OCI-LY3 (cell line): Measurements from ENCODE around the gene DEFB129.
"Not testable (repeated sequence)": the region's sequence is repeated elsewhere in the genome, so short reads cannot be mapped to it uniquely, and the experiment has no call there.

Source experiments
- H2AFZ ChIP-seq: fragments of 200-600, 300-600 bp; shearing (Covaris generic); 2 replicates; pipeline ENCODE4 v1.6.0; 2014; ENCODE audit warnings: antibody characterized with exemption, low read depth, low read length
- H3K27ac ChIP-seq: fragments of 200-600, 300-600 bp; sonication (generic); 2 replicates; pipeline ENCODE4 v1.5.1; 2014; ENCODE audit warnings: mild to moderate bottlenecking, low read length, moderate library complexity, mixed read lengths
- H3K27me3 ChIP-seq: fragments of 200-600, 300-600 bp; sonication (generic); 2 replicates; pipeline ENCODE4 v1.6.1; 2014; ENCODE audit warnings: low read depth, low read length, mixed read lengths
- H3K36me3 ChIP-seq: fragments of 200-600, 300-600 bp; sonication (generic); replicated peaks from 2 replicates; pipeline ENCODE3; 2014; ENCODE audit warnings: low read depth, low read length, mixed read lengths
- H3K4me1 ChIP-seq: fragments of 300-600, 200-600 bp; sonication (generic); 2 replicates; pipeline ENCODE4 v1.6.1; 2014; ENCODE audit warnings: low read length, mixed read lengths
- H3K4me2 ChIP-seq: fragments of 200-600, 300-600 bp; sonication (generic); 2 replicates; pipeline ENCODE4 v1.6.1; 2014; ENCODE audit warnings: low read length, mixed read lengths
- H3K4me3 ChIP-seq: fragments of 300-600, 200-600 bp; sonication (generic); 2 replicates; pipeline ENCODE4 v1.5.1; 2014; ENCODE audit warnings: antibody characterized with exemption, mild to moderate bottlenecking, low read length, moderate library complexity
- H3K79me2 ChIP-seq: fragments of 300-600, 200-600 bp; shearing (Covaris generic); 2 replicates; pipeline ENCODE4 v1.6.1; 2014; ENCODE audit warnings: mild to moderate bottlenecking, low read length, mixed read lengths
- H3K9ac ChIP-seq: fragments of 300-600, 200-600 bp; shearing (Covaris generic); 2 replicates; pipeline ENCODE4 v1.6.0; 2014; ENCODE audit warnings: mild to moderate bottlenecking, low read length, moderate library complexity
- H3K9me3 ChIP-seq: fragments of 200-600, 300-600 bp; shearing (Covaris generic); 2 replicates; pipeline ENCODE4 v1.6.1; 2014; ENCODE audit warnings: low read length, mixed read lengths; ENCODE audit not compliant: insufficient read depth
- H4K20me1 ChIP-seq: fragments of 200-600, 300-600 bp; sonication (generic); 2 replicates; pipeline ENCODE4 v1.6.1; 2016; ENCODE audit warnings: low read length, mixed read lengths; ENCODE audit not compliant: insufficient read depth
- EZH2phosphoT487 ChIP-seq: fragments of 200-600 bp; shearing (Covaris generic); IDR thresholded peaks from 2 replicates; pipeline ENCODE4 v1.6.1; 2018; ENCODE audit warnings: antibody characterized with exemption, mixed run types, low read depth
- TF ChIP-seq, protein P1 (sequence below): fragments of 200-600, 300-600 bp; sonication (generic); IDR thresholded peaks from 2 replicates; pipeline ENCODE4 v1.5.1; 2014; ENCODE audit warnings: antibody characterized with exemption, low read length, low read depth

Gene DEFB129

DNA sequence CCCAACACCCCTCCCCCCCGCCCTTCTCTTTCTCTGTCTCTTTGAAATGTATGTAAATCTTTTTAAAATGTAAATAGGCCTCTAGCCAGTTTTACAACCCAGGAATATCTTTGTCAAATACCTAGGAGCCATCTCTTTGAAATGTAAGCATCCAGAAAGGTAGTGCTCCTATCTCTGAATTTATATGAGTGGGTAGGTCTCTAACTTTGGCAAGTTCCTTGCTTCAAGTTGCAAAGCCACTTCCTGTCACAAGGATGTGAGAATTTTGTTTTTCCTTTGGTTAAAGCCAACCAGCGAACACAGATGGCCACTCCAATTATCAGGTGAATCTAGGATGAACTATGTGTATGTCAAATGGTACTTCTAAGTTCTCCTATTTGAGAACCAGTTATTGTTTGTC, 24.3 kb downstream of the DEFB129 start:
- no peaks in the 10 kb centered on the region for H3K4me1 ChIP-seq
- no peak for TF ChIP-seq EZH2phosphoT487
- TF ChIP-seq, protein P1, sequence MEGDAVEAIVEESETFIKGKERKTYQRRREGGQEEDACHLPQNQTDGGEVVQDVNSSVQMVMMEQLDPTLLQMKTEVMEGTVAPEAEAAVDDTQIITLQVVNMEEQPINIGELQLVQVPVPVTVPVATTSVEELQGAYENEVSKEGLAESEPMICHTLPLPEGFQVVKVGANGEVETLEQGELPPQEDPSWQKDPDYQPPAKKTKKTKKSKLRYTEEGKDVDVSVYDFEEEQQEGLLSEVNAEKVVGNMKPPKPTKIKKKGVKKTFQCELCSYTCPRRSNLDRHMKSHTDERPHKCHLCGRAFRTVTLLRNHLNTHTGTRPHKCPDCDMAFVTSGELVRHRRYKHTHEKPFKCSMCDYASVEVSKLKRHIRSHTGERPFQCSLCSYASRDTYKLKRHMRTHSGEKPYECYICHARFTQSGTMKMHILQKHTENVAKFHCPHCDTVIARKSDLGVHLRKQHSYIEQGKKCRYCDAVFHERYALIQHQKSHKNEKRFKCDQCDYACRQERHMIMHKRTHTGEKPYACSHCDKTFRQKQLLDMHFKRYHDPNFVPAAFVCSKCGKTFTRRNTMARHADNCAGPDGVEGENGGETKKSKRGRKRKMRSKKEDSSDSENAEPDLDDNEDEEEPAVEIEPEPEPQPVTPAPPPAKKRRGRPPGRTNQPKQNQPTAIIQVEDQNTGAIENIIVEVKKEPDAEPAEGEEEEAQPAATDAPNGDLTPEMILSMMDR, result no peak
- H3K79me2 ChIP-seq, result no peaks in the 10 kb centered on the region
- H3K4me3 ChIP-seq, result no peak overlapping the region
- H3K9me3 ChIP-seq, result no peaks in the 10 kb centered on the region
- no peak overlapping the region for H2AFZ ChIP-seq
- H3K27ac ChIP-seq, result no peak overlapping the region
- no peak overlapping the region for H3K4me2 ChIP-seq
- H3K27me3 ChIP-seq, result no peaks in the 10 kb centered on the region; the same call in 1 of the 2 replicates
- H4K20me1 ChIP-seq, result no peaks in the 10 kb centered on the region
- H3K36me3 ChIP-seq, result no peaks in the 10 kb centered on the region
- H3K9ac ChIP-seq, result no peak overlapping the region

DNA sequence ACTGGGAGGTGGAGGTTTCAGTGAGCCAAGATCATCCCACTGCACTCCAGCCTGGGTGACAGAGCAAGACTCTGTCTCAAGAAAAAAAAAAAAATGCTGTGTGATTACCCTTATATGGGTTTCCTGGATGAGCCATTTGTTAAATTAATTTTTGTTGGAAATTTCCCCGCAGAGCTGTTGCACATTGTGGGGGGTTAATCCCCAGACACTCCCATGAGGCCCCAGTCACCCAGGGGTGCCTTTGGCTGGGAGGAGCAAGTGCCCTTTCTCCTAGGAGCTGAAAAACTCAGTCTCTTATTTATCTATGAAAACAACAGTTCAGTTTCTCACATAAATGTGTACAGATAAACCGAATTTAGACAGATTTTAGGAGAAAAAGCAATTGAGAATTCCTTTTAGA, 25.7 kb downstream of the DEFB129 start:
- no peak for TF ChIP-seq EZH2phosphoT487
- TF ChIP-seq, protein P1, result no peak
- Histone ChIP-seq H3K27ac (no peak overlapping the region), H4K20me1 (no peaks in the 10 kb centered on the region), H3K9ac (no peak overlapping the region), H3K4me2 (no peak overlapping the region), H2AFZ (no peak overlapping the region), H3K27me3 (no peaks in the 10 kb centered on the region; the same call in 1 of the 2 replicates), H3K4me3 (no peak overlapping the region), H3K79me2 (no peaks in the 10 kb centered on the region), H3K4me1 (no peaks in the 10 kb centered on the region), H3K36me3 (no peaks in the 10 kb centered on the region), H3K9me3 (no peaks in the 10 kb centered on the region)

DNA sequence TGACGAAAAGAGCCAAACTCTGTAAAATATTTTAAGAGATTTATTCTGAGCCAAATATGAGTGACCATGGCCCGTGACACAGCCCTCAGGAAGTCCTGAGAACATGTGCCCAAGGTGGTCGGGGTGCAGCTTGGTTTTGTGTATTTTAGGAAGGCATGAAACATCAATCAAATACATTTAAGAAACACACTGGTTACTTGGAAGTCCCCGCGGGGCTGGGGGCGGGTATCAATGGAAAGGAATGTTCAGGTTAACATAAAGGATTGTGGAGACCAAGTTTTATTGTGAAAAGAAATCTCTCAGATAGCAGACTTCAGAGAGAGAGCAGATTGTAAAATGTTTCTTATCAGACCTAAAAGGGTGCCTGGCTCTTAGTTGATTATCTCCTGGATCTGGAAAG, 26.4 kb downstream of the DEFB129 start:
- H3K4me3 ChIP-seq, H3K27ac ChIP-seq, H3K79me2 ChIP-seq, H3K27me3 ChIP-seq, H3K4me2 ChIP-seq, H3K36me3 ChIP-seq, H4K20me1 ChIP-seq, H2AFZ ChIP-seq, H3K9ac ChIP-seq, H3K4me1 ChIP-seq, H3K9me3 ChIP-seq: not testable (repeated sequence)

DNA sequence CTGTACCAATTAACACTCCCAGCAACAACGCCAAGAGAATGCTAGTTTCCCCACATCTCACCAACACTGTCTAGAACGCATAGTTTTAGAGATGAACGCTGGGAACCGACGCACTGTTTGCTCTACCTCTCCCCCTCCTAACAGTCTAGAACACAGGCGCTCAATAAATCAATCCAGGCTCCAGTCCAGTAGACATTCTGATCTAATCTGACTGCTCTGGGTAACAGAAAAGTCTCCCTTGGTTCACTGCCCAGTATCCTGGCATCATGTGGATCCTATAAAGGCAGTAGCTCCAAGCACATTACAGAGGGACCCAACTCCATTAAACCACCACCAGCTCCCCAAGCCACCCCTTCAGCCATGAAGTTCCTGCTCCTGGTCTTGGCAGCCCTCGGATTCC, 30.4 kb downstream of the DEFB129 start, which contains the start of gene DEFB132:
Gene DEFB132, plus strand, starts transcription at position 306 of the 400 bp plus-strand sequence. Its CDS starts 55 bp downstream, at position 361.
- H3K27ac ChIP-seq, result peak within 1 kb of the TSS; percentile 12; the same call in 1 of the 2 replicates
- H4K20me1 ChIP-seq, result no peaks in the 10 kb centered on the region
- no peaks in the 10 kb centered on the region for H3K79me2 ChIP-seq
- H3K9ac ChIP-seq, result no peak within 1 kb of the TSS
- H3K27me3 ChIP-seq, result no peaks in the 10 kb centered on the region
- H3K4me2 ChIP-seq, result peak within 1 kb of the TSS; percentile 38
- no peaks in the 10 kb centered on the region for H3K9me3 ChIP-seq
- H3K36me3 ChIP-seq, result no peaks in the 10 kb centered on the region
- peaks cover 13% of the 10 kb centered on the region for H3K4me1 ChIP-seq
- H2AFZ ChIP-seq, result peak within 1 kb of the TSS; percentile 85
- no peak within 1 kb of the TSS for H3K4me3 ChIP-seq
- TF ChIP-seq, protein P1, result no peak
- TF ChIP-seq EZH2phosphoT487, result no peak
